ENCODE results near the gene WDPCP.

The WDPCP gene

DNA sequence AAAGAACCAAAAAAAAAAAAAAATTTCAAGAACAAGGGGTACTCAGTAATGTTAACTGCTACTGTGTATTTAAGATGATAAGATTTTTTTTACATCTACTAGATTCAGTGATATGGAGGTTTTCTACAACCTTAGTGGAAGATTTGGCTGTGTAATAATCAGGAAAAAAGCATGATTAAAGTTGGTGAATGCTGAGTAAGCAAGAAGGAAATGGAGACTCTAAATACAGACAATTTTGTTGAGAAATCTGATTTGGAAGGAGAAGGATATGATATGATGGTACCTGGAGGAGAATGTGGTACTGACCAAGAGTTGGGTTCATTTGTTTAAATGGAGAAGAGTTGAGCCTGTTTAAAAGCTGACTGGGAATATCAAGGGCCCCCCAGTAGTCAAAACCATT is 125.1 kb downstream of the WDPCP start:
- Histone ChIP-seq H3K4me3 (ENCODE audit: low read length in 2 of 2) (no peak overlapping the region), H3K4me1 (ENCODE audit: control insufficient read depth, insufficient read depth, low read length) (no peaks in the 10 kb centered on the region), H3K9ac (ENCODE audit: low read length in 2 of 2) (no peak overlapping the region), H3K27me3 (ENCODE audit: control insufficient read depth in 1 of 2, insufficient read depth in 2 of 2, low read length in 2 of 2) (no peaks in the 10 kb centered on the region), H3K36me3 (ENCODE audit: control insufficient read depth in 2 of 2, insufficient read depth in 2 of 2, low read length in 2 of 2) (peaks cover 0 to 3% of the 10 kb centered on the region in 2 donors), H3K9me3 (ENCODE audit: control insufficient read depth in 2 of 2, low read length in 2 of 2) (peaks cover 0 to 5% of the 10 kb centered on the region in 2 donors), H3K27ac (ENCODE audit: low read length) (no peak overlapping the region)

DNA sequence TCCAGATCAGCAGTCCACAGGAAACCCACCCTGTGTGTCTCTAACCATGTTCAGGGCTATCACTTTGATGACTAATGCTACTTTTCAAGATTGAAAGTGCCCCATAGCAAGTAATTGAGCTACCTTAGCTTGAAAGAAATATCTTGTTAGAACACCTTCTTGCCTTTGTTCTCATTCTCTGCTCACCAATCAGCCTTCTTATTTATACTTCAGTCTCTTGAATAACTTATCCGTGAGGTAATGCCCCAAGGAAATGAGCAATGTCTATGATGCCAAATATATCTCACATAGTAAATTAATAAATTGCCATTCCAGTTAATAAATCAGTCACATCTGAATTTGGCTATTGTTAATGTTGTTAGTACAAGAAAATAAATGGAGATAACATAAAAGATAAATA is 141.6 kb downstream of the WDPCP start:
- Histone ChIP-seq H3K9me3 (ENCODE audit: control insufficient read depth in 2 of 2, low read length in 2 of 2) (no peaks in the 10 kb centered on the region), H3K27me3 (ENCODE audit: control insufficient read depth in 1 of 2, insufficient read depth in 2 of 2, low read length in 2 of 2) (no peaks in the 10 kb centered on the region), H3K4me3 (ENCODE audit: low read length in 2 of 2) (no peak overlapping the region), H3K27ac (ENCODE audit: low read length) (no peak overlapping the region), H3K4me1 (ENCODE audit: control insufficient read depth, insufficient read depth, low read length) (no peaks in the 10 kb centered on the region), H3K9ac (ENCODE audit: low read length in 2 of 2) (no peak overlapping the region), H3K36me3 (ENCODE audit: control insufficient read depth in 2 of 2, insufficient read depth in 2 of 2, low read length in 2 of 2) (no peaks in the 10 kb centered on the region)

DNA sequence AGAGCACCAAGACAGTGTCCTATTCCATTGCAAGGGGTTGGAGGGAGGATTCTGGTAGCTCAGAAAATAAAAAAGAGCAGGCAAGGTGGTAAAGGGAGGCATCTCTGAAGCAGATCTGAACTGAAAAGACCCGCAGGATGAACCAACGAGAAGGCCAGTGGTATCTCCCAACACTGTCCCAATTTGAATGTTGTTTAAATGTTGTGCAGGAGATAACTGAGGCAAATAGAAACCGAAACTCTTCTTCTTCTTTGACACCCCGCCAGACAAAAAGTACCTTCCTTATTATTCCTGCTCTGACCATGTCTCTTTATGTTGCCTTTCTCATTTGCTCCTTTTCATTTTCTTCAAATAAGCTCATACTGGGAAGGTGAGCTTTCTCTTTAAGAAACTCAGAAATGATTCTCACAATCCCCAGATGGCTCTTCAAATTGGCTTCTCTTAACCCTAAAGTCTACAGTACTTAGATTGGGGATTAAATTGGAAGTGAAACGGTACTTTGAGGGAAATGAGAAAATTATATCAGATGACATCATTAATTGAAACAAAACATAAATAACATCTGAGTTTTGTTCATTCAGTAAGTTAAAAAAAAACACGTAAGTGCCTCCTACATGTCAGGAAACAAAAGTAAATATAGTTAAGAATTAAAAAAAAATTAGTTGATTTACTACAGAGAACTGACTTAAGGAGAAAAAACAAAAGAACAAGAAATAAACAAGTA is 143.6 kb downstream of the WDPCP start:
- Histone ChIP-seq H3K4me1 (ENCODE audit: control insufficient read depth, insufficient read depth, low read length) (no peaks in the 10 kb centered on the region), H3K36me3 (ENCODE audit: control insufficient read depth in 2 of 2, insufficient read depth in 2 of 2, low read length in 2 of 2) (no peaks in the 10 kb centered on the region), H3K27me3 (ENCODE audit: control insufficient read depth in 1 of 2, insufficient read depth in 2 of 2, low read length in 2 of 2) (no peaks in the 10 kb centered on the region), H3K4me3 (ENCODE audit: low read length in 2 of 2) (no peak overlapping the region), H3K9me3 (ENCODE audit: control insufficient read depth in 2 of 2, low read length in 2 of 2) (no peaks in the 10 kb centered on the region), H3K9ac (ENCODE audit: low read length in 2 of 2) (no peak overlapping the region), H3K27ac (ENCODE audit: low read length) (no peak overlapping the region)

- H3K4me3 ChIP-seq (ENCODE audit: low read length in 2 of 2) = no peak overlapping the region
- H3K36me3 ChIP-seq (ENCODE audit: control insufficient read depth in 2 of 2, insufficient read depth in 2 of 2, low read length in 2 of 2) = no peaks in the 10 kb centered on the region
- no peak overlapping the region for H3K9ac ChIP-seq (ENCODE audit: low read length in 2 of 2)
- no peak overlapping the region for H3K27ac ChIP-seq (ENCODE audit: low read length)
- H3K27me3 ChIP-seq (ENCODE audit: control insufficient read depth in 1 of 2, insufficient read depth in 2 of 2, low read length in 2 of 2) = no peaks in the 10 kb centered on the region
- no peaks in the 10 kb centered on the region for H3K9me3 ChIP-seq (ENCODE audit: control insufficient read depth in 2 of 2, low read length in 2 of 2)
- no peaks in the 10 kb centered on the region for H3K4me1 ChIP-seq (ENCODE audit: control insufficient read depth, insufficient read depth, low read length)
Observed at GRCh38 chr2:63440612-63441011, 147.7 kb downstream of the WDPCP start.

- Histone ChIP-seq H3K27me3 (ENCODE audit: control insufficient read depth in 1 of 2, insufficient read depth in 2 of 2, low read length in 2 of 2) (no peaks in the 10 kb centered on the region), H3K27ac (ENCODE audit: low read length) (no peak overlapping the region), H3K9me3 (ENCODE audit: control insufficient read depth in 2 of 2, low read length in 2 of 2) (no peaks in the 10 kb centered on the region), H3K4me3 (ENCODE audit: low read length in 2 of 2) (no peak overlapping the region), H3K36me3 (ENCODE audit: control insufficient read depth in 2 of 2, insufficient read depth in 2 of 2, low read length in 2 of 2) (no peaks in the 10 kb centered on the region), H3K9ac (ENCODE audit: low read length in 2 of 2) (no peak overlapping the region), H3K4me1 (ENCODE audit: control insufficient read depth, insufficient read depth, low read length) (no peaks in the 10 kb centered on the region)
Observed at GRCh38 chr2:63438181-63438580, 150.1 kb downstream of the WDPCP start.

GRCh38 chr2:63436488-63436887 is 151.8 kb downstream of the WDPCP start:
- H3K9ac ChIP-seq (ENCODE audit: low read length in 2 of 2) = no peak overlapping the region
- H3K27ac ChIP-seq (ENCODE audit: low read length) = no peak overlapping the region
- H3K27me3 ChIP-seq (ENCODE audit: control insufficient read depth in 1 of 2, insufficient read depth in 2 of 2, low read length in 2 of 2) = no peaks in the 10 kb centered on the region
- no peaks in the 10 kb centered on the region for H3K36me3 ChIP-seq (ENCODE audit: control insufficient read depth in 2 of 2, insufficient read depth in 2 of 2, low read length in 2 of 2)
- no peak overlapping the region for H3K4me3 ChIP-seq (ENCODE audit: low read length in 2 of 2)
- H3K4me1 ChIP-seq (ENCODE audit: control insufficient read depth, insufficient read depth, low read length) = no peaks in the 10 kb centered on the region
- no peaks in the 10 kb centered on the region for H3K9me3 ChIP-seq (ENCODE audit: control insufficient read depth in 2 of 2, low read length in 2 of 2)

DNA sequence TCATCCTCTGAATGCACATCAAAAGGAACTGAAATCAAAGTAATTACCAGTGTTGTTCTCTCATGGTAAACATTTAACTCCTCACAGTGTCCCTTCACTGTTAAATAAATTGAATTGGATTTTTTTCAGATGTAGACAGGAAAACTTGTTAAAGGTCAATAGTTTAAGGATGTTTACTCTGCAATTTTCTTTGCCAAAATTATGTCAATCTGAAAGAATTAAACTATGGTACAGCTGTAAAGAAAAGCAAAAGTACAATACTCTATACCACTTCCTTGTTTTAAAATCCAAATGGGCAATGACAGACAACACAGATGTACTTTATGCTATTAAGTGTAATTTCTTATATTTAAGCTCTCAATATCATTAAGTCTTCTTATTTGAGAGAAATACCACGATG is 153.2 kb downstream of the WDPCP start:
- Histone ChIP-seq H3K4me1 (ENCODE audit: control insufficient read depth, insufficient read depth, low read length) (no peaks in the 10 kb centered on the region), H3K4me3 (ENCODE audit: low read length in 2 of 2) (no peak overlapping the region), H3K27ac (ENCODE audit: low read length) (no peak overlapping the region), H3K36me3 (ENCODE audit: control insufficient read depth in 2 of 2, insufficient read depth in 2 of 2, low read length in 2 of 2) (no peaks in the 10 kb centered on the region), H3K9ac (ENCODE audit: low read length in 2 of 2) (no peak overlapping the region), H3K9me3 (ENCODE audit: control insufficient read depth in 2 of 2, low read length in 2 of 2) (no peaks in the 10 kb centered on the region), H3K27me3 (ENCODE audit: control insufficient read depth in 1 of 2, insufficient read depth in 2 of 2, low read length in 2 of 2) (no peaks in the 10 kb centered on the region)

- H3K4me3 ChIP-seq (ENCODE audit: low read length in 2 of 2) = no peak overlapping the region
- no peaks in the 10 kb centered on the region for H3K27me3 ChIP-seq (ENCODE audit: control insufficient read depth in 1 of 2, insufficient read depth in 2 of 2, low read length in 2 of 2)
- H3K36me3 ChIP-seq (ENCODE audit: control insufficient read depth in 2 of 2, insufficient read depth in 2 of 2, low read length in 2 of 2) = peaks cover 0 to 3% of the 10 kb centered on the region in 2 donors
- no peak overlapping the region for H3K27ac ChIP-seq (ENCODE audit: low read length)
- H3K9me3 ChIP-seq (ENCODE audit: control insufficient read depth in 2 of 2, low read length in 2 of 2) = no peaks in the 10 kb centered on the region
- H3K9ac ChIP-seq (ENCODE audit: low read length in 2 of 2) = no peak overlapping the region
- H3K4me1 ChIP-seq (ENCODE audit: control insufficient read depth, insufficient read depth, low read length) = no peaks in the 10 kb centered on the region
Observed at GRCh38 chr2:63434024-63435001, 154.0 kb downstream of the WDPCP start.

- no peak overlapping the region for H3K27ac ChIP-seq (ENCODE audit: low read length)
- H3K36me3 ChIP-seq (ENCODE audit: control insufficient read depth in 2 of 2, insufficient read depth in 2 of 2, low read length in 2 of 2) = peaks cover 0 to 3% of the 10 kb centered on the region in 2 donors
- H3K4me1 ChIP-seq (ENCODE audit: control insufficient read depth, insufficient read depth, low read length) = no peaks in the 10 kb centered on the region
- no peak overlapping the region for H3K4me3 ChIP-seq (ENCODE audit: low read length in 2 of 2)
- no peaks in the 10 kb centered on the region for H3K27me3 ChIP-seq (ENCODE audit: control insufficient read depth in 1 of 2, insufficient read depth in 2 of 2, low read length in 2 of 2)
- no peaks in the 10 kb centered on the region for H3K9me3 ChIP-seq (ENCODE audit: control insufficient read depth in 2 of 2, low read length in 2 of 2)
- H3K9ac ChIP-seq (ENCODE audit: low read length in 2 of 2) = no peak overlapping the region
Observed at GRCh38 chr2:63432373-63432772, 155.9 kb downstream of the WDPCP start.

DNA sequence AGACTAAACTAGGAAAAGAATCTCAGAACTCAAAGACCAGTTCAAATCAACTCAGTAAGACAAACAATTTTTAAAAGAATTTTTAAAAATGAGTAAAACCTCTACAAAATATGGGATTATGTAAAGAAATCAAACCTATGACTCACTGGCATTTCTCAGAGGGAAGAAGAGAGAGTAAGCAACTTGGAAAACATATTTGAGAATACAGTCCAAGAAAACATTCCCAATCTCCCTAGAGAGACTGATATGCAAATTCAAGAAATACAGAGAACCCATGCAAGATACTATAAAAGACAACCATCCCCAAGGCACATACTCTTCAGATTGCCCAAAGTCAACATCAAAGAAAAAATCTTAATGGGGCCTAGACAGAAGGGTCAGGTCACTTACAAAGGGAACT is 162.7 kb downstream of the WDPCP start:
- Histone ChIP-seq H3K27ac (ENCODE audit: low read length) (no peak overlapping the region), H3K36me3 (ENCODE audit: control insufficient read depth in 2 of 2, insufficient read depth in 2 of 2, low read length in 2 of 2) (peaks cover 0 to 3% of the 10 kb centered on the region in 2 donors), H3K27me3 (ENCODE audit: control insufficient read depth in 1 of 2, insufficient read depth in 2 of 2, low read length in 2 of 2) (no peaks in the 10 kb centered on the region), H3K9ac (ENCODE audit: low read length in 2 of 2) (no peak overlapping the region), H3K4me3 (ENCODE audit: low read length in 2 of 2) (no peak overlapping the region), H3K4me1 (ENCODE audit: control insufficient read depth, insufficient read depth, low read length) (no peaks in the 10 kb centered on the region), H3K9me3 (ENCODE audit: control insufficient read depth in 2 of 2, low read length in 2 of 2) (no peaks in the 10 kb centered on the region)

GRCh38 chr2:63425079-63425416 is 163.2 kb downstream of the WDPCP start:
- Histone ChIP-seq H3K4me1 (ENCODE audit: control insufficient read depth, insufficient read depth, low read length) (no peaks in the 10 kb centered on the region), H3K9ac (ENCODE audit: low read length in 2 of 2) (no peak overlapping the region), H3K27me3 (ENCODE audit: control insufficient read depth in 1 of 2, insufficient read depth in 2 of 2, low read length in 2 of 2) (no peaks in the 10 kb centered on the region), H3K9me3 (ENCODE audit: control insufficient read depth in 2 of 2, low read length in 2 of 2) (no peaks in the 10 kb centered on the region), H3K36me3 (ENCODE audit: control insufficient read depth in 2 of 2, insufficient read depth in 2 of 2, low read length in 2 of 2) (peaks cover 0 to 3% of the 10 kb centered on the region in 2 donors), H3K27ac (ENCODE audit: low read length) (no peak overlapping the region), H3K4me3 (ENCODE audit: low read length in 2 of 2) (no peak overlapping the region)
